HG03139 (cell line): ENCODE results near the gene ALDH2.
"Not testable (repeated sequence)": the region's sequence is repeated elsewhere in the genome, so short reads cannot be mapped to it uniquely, and the experiment has no call there.

ENCODE experiments used
- ATAC-seq: cut with Tn5 transposase; IDR thresholded peaks from one replicate; pipeline ENCODE4 v1.9.1; 2021; ENCODE audit not compliant: unreplicated experiment

Gene ALDH2

DNA sequence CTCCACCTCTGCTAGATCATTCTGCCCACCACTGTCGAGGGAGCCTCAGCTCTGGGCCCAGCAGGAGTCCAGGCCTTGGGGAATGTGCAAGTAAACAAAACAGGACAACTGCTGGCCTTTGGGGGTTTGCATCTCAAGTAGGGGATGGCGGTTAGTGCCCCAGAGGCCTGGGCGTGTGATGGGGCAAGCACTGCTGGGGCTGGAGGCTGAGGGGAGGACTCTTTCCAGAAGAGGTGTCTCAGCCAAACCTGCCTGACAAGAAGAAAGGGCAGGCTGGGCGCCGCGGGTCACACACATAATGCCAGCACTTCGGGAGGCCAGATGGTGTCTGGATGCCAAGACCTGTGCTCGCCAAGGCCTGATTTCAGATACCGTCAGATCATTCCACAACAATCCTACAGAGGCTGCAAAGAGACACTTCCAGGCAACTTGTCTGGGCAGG is 8.6 kb upstream of the ALDH2 start:
- ATAC-seq, result no peak

DNA sequence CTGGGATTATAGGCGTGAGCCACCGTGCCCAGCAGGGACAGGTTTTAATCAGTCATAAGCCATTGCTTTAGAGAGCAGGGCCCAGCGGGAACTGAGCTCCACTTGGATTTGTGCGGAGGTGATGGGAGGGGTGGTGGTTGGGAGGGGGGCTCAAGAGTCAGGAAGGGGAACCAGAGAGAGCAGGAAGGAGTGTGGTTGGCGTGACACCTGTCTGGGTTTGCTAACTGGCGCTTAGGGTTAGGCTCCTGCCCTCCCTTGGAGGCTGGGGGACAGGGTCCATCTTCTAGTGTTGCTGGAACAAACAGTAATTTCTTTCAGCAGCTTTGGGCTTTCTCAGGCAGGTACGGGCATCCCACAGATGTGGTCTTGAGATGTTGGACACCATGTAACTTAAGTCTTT is 7.5 kb upstream of the ALDH2 start:
- ATAC-seq, result no peak

DNA sequence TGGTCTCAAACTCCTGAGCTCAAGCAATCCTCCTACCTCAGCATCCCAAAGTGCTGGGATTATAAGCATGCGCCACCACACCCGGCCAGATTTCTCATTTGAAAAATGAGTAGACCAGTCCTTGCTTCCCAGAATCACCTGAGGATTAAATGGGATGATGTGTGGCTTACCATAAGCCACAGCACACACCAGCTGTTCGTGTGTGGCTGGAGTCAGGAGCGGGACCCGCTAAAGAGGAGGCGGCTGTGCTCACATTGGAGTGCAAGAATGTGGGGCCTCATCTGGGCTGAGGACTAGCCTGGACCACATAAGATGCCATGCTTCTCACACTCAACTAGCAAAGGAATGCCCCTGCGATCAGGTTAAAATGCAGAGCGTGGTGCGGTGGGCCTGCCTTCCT is 6.7 kb upstream of the ALDH2 start:
- ATAC-seq, result no peak

- no peak for ATAC-seq
Observed at GRCh38 chr12:111761099-111761498, 5.6 kb upstream of the ALDH2 start.

DNA sequence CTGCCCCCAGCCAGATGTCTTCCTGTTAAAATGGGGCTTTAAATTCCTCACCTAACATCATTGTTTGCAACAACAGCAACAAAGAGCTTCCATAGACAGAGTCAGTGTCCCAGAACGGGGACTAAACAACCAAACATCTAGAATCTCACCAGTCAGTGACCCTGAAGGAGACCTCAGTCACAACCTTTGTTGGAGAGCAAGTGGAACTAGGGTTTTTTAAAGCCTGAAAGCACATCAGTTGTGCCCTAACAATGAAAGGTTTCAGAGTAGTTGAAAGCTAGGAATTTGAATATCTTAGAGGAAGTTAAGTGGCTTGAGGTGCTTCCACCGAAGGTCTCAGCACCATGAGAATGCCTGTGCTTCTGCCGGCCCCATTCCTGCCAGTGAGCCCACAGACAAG is 5.0 kb upstream of the ALDH2 start:
- no peak for ATAC-seq

DNA sequence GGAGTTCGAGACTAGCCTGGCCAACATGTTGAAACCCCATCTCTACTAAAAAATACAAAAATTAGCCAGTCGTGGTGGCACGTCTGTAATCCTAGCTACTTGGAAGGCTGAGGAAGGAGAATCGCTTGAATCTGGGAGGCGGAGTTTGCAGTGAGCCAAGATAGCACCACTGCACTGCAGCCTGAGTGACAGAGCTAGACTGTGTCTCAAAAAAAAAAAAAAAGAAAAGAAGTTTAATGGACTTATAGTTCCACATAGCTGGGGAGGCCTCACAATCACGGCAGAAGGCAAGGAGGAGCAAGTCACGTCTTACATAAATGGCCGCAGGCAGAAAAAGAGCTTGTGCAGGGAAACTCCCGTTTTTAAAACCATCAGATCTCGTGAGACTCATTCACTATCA is 3.2 kb upstream of the ALDH2 start:
- not testable (repeated sequence) for ATAC-seq

- no peak for ATAC-seq
Observed at GRCh38 chr12:111764120-111764821, 2.5 kb upstream of the ALDH2 start.

- no peak for ATAC-seq
Observed at GRCh38 chr12:111767362-111768158, 827 bp downstream of the ALDH2 start.

DNA sequence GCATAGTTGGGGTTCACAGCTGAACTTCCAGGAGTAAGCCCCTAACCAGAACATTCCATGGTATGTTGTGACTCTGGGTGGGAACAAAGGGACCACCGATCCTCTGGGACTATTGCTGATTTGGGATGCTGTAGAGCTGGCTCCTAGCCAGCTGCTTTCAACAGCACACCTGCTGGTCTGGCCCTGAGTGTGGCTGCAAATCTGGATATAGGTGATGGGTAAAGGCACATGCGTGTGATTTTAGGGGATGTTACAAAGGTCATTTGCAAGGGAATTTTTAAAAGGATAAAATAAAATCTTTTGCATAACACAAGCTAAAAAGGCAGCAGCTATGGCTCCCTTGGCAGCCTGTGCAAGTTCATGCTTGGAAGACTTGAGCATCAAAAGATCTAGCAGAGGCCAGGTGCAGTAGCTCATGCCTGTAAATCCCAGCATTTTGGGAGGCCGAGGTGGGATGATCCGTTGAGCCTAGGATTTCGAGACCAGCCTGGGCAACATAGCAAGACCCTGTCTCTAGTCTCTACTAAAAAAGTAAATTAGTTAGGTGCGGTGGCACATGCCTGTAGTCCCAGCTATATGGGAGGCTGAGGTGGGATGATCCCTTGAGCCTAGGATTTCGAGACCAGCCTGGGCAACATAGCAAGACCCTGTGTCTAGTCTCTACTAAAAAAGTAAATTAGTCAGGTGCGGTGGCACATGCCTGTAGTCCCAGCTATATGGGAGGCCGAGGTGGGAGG is 1.6 kb downstream of the ALDH2 start:
- no peak for ATAC-seq

DNA sequence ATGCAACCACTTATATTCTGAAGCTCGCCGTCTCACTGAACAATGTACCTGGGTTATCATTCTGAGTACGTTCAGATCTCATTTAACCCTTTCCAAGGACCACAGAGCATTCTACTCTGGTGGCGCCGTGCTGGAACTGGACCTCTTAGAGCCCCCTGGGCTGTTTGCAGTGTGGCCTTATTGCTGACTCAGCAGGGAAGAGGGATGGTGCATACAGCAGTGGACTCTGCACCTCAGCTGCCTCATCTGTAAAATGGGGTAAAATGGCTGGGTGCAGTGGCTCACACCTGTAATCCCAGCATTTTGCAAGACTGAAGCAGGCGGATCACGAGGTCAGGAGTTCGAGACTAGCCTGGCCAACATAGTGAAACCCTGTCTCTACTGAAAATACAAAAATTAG is 2.9 kb downstream of the ALDH2 start:
- ATAC-seq, result no peak

DNA sequence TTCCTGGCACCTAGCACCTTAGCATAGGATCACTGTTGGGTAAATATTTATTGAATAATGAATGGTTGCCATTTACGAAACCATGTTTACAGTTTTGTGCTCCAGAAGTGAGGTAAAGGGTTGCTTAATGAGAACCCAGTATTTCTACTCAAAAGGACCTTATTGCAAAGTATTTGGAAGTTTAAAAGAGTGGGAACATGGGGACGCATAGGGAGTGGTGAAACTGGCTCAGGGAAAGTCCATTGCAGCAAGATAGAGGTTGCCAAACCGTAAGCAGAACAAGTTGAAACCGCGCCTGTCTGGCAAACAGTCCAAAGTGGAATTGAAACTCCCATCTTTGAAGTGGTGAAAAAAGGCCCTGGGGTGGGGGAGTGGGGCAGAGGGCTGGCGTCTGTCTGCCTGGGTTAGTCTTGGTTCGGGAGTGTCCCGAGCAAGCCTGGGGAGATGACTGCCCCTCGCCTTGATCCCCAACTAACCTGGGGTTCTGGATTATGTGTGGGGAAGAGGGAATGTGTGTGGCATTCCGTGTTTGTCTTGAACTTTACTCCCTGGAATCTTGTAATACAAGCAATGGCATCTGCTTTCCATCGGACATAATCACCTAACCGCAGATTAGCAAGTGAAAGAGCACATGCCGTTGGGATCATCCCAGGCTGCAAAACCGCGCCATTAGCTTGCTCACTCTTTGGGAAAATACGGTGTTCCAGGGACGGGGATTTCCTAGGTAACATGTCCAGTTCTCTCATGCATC is 7.2 kb downstream of the ALDH2 start:
- no peak for ATAC-seq

- ATAC-seq, result no peak
Observed at GRCh38 chr12:111775205-111776193, 8.8 kb downstream of the ALDH2 start.

DNA sequence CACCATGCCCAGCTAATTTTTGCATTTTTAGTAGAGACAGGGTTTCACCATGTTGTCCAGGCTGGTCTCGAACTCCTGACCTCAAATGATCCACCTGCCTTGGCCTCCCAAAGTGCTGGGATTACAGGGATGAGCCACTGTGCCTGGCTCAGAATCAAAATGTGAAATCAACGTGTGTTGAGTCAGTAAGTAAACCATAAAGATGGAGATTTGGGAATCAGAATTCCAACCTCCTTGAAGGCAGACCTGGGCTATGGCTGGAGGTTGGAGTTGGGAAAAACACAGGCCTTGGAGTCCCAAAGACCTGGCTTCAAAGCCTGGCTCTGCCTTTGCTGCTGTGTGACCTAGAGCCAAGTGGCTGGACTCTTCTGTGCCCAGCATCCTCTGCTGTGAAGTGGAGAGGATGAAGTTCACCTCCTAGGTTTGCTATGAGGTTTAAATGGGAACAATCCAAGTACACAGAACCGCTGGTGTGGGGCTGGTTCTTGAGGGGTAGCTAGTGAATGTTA is 10.2 kb downstream of the ALDH2 start:
- ATAC-seq, result no peak

DNA sequence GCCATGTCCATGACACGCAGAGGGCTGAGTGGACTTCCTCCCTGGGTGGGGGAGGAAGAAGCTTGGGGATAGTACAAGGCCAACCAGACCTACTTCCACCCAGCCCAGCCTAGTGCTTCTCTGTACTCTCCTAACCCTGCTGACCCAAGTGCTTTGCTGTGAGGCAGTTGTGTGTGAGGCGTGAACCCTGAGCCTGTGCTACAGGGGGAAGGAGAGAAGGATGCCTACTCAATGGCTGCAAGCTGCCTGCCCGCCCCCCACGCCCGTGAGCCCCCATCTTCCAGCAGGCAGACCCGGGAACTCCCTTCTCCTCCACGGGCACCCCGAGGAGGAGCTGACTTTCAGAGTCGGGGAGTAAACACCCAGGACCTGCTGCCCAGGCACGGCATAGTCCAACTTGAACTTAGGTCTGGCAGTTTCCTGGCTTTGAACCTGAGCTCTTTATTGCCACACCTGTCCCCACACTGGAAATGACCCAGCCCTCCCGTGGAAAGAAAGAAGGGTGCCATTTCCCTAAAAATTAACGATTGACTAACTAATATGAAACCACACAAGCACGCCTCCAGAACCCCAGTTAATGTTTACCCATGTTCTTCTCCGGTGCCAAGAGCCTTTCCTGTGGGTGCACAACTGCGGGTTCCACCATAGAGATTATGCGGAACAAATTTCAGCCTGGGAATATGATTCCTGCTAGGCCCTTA is 10.8 kb downstream of the ALDH2 start:
- no peak for ATAC-seq

DNA sequence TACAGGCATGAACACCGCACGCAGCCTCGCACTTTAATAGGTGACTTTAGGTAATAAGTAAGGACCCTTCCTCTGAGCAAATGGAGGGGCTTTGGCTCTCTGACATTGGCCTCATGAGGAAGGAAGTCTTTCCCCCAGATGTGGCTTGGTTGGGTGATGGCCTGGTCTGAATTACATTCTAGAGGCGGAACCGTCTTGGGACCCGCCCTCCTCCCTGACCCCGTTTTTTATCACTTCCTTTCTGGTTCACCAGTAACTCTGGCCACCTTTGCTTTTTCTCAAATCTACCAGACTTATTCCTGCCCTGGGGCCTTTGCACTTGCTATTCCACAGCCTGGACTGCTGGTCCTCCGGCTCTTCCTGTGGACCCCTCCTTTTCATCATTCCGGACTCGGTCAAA is 13.4 kb downstream of the ALDH2 start:
- no peak for ATAC-seq

DNA sequence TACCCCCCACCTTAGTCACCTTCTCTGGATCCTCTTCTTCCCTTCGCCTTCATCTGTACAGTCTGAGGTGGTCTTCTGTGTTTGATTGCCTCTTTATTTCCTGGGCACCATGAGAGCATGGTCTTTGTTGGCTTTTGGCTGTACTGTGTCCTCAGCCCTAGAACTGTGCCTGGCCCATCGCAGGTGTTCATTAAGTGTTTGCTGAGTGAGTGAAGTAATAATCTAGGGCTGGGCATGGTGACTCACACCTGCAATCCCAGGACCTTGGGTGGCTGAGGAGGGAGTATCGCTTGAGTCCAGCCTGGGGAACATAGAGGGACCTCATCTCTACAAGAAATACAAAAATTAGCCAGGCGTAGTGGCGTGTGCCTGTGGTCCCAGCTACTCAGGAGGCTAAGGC is 13.9 kb downstream of the ALDH2 start:
- no peak for ATAC-seq

DNA sequence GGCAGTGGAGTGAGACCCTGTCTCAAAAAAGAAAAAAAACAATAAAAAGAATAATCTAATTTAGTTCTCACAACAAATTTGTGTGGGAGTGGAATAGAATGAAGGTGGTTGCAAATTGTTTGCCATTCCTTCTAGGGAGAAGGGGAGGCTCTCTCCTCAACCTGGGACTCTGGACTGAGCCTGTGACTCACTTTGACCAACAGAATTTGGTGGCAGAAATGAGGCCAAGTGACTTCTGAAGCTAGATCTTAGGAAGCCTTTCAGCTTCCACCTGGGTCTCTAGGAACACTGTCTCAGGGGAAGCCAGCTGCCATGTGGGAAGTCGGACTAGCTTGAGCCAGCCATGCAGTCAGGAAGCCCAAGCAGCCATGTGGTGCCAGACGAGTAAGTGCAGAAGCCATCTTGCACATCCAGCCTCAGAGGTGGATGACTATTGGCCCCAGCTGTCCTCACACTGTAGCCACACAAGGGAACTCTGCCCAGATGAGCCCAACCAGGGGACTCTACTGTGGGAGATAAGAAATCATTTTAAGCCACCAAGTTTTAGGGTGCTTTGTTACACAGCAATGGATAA is 14.4 kb downstream of the ALDH2 start:
- ATAC-seq, result no peak

GRCh38 chr12:111783046-111783445 is 16.3 kb downstream of the ALDH2 start:
- no peak for ATAC-seq

GRCh38 chr12:111784953-111785352 is 18.2 kb downstream of the ALDH2 start:
- no peak for ATAC-seq
